Activated B cell treated with CpG ODN at 0.5 μM for 24 hours (primary cell): ENCODE measurements around the gene INPP5E. TPM values are rescaled to one million over a fixed set of nuclear protein-coding genes. Genes with fewer than 3 reads are reported as not detected.
"Not testable (repeated sequence)": the region's sequence is repeated elsewhere in the genome, so short reads cannot be mapped to it uniquely, and the experiment has no call there.

ENCODE experiments used
- ATAC-seq: fragments of 200-7000 bp; cut with Tn5 transposase; one replicate; pipeline ENCODE4 v1.10.0; 2021; ENCODE audit warnings: low read depth, mild to moderate bottlenecking, moderate library complexity
- CTCF ChIA-PET: fragments of 350-600 bp; sonication (Branson Sonifier 250); formaldehyde crosslinking; loops from one replicate; lab custom pipeline; 2021; ENCODE audit warnings: antibody characterized with exemption; lab: Charles Lee
- POLR2A ChIA-PET: fragments of 350-600 bp; sonication (Branson Sonifier 250); formaldehyde crosslinking; loops from one replicate; lab custom pipeline; 2021; ENCODE audit warnings: antibody characterized with exemption; lab: Charles Lee
- DNase-seq: peaks from one replicate; pipeline ENCODE4 v3.0.0; 2022
- H3K27ac Mint-ChIP-seq: one replicate; pipeline ENCODE4 v1.8.0; 2020; ENCODE audit warnings: mixed read lengths
- H3K27me3 Mint-ChIP-seq: one replicate; pipeline ENCODE4 v1.8.0; 2021; ENCODE audit warnings: mixed read lengths
- H3K36me3 Mint-ChIP-seq: one replicate; pipeline ENCODE4 v1.8.0; 2021; ENCODE audit warnings: low read depth, mixed read lengths
- H3K4me1 Mint-ChIP-seq: one replicate; pipeline ENCODE4 v1.8.0; 2021; ENCODE audit warnings: mixed read lengths
- H3K4me3 Mint-ChIP-seq: one replicate; pipeline ENCODE4 v1.8.0; 2020; ENCODE audit warnings: mild to moderate bottlenecking, mixed read lengths
- H3K9me3 Mint-ChIP-seq: one replicate; pipeline ENCODE4 v1.8.0; 2020; ENCODE audit warnings: mixed read lengths
- intact Hi-C: fragments of 100-400 bp; cut with micrococcal nuclease; formaldehyde crosslinking; loops from one replicate; pipeline ENCODE4 v1.15.1; 2024
- total RNA-seq: library from RNA; stranded (reverse); gene quantifications from 2 replicates; pipeline ENCODE4 v1.2.3, GENCODE V29; 2022
- TF ChIP-seq, protein P1 (sequence below): fragments of 200-600 bp; IDR thresholded peaks from one replicate; pipeline ENCODE4 v1.8.0; 2022; ENCODE audit warnings: antibody characterized with exemption, mild to moderate bottlenecking

INPP5E gene
- total RNA-seq, 1 donor from 2014 or later, result 26.6 TPM

DNA sequence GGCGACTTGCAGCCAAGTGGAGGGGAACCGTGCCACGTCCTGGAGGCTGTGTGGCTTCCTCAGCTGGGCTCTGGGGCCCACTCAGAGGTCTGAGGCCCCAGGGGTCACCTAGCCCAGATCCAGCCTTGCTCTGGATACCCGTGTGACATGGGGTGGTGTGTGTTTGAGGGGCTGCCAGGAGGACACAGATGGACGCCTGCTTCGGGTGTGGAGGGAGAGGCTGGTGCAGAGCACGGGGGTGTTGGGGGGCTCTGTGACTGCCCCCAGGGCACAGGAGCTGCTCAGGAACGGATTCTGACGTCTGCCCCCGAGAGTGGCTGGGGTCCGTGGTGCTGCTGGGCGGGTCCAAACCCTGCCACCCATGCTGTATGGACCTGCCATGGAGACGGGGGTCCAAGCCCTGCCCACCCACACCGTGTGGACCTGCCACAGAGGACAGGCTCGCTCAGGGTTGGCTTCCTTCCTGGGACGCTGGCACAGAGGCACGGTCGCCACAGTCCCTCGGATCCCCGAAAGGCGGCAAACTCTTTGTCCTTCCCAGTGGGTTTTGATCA lies 10.5 kb downstream of the INPP5E start:
- H3K9me3 Mint-ChIP-seq, result no peaks in the 10 kb centered on the region
- CTCF ChIA-PET, result interaction anchor here (0.7 kb wide), 1 partner anchor 44 kb away, joined by 3 read pairs; no protein-coding TSS in a partner anchor
- no peak overlapping the region for H3K27ac Mint-ChIP-seq
- DNase-seq, result no peak
- ATAC-seq, result no peak
- TF ChIP-seq, protein P1, sequence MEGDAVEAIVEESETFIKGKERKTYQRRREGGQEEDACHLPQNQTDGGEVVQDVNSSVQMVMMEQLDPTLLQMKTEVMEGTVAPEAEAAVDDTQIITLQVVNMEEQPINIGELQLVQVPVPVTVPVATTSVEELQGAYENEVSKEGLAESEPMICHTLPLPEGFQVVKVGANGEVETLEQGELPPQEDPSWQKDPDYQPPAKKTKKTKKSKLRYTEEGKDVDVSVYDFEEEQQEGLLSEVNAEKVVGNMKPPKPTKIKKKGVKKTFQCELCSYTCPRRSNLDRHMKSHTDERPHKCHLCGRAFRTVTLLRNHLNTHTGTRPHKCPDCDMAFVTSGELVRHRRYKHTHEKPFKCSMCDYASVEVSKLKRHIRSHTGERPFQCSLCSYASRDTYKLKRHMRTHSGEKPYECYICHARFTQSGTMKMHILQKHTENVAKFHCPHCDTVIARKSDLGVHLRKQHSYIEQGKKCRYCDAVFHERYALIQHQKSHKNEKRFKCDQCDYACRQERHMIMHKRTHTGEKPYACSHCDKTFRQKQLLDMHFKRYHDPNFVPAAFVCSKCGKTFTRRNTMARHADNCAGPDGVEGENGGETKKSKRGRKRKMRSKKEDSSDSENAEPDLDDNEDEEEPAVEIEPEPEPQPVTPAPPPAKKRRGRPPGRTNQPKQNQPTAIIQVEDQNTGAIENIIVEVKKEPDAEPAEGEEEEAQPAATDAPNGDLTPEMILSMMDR, result no peak
- intact Hi-C loops, result no loop called here
- no peaks in the 10 kb centered on the region for H3K4me1 Mint-ChIP-seq
- POLR2A ChIA-PET, result no interaction called here
- H3K4me3 Mint-ChIP-seq, result no peak overlapping the region
- H3K27me3 Mint-ChIP-seq, result no peaks in the 10 kb centered on the region
- H3K36me3 Mint-ChIP-seq, result peaks cover 49% of the 10 kb centered on the region

DNA sequence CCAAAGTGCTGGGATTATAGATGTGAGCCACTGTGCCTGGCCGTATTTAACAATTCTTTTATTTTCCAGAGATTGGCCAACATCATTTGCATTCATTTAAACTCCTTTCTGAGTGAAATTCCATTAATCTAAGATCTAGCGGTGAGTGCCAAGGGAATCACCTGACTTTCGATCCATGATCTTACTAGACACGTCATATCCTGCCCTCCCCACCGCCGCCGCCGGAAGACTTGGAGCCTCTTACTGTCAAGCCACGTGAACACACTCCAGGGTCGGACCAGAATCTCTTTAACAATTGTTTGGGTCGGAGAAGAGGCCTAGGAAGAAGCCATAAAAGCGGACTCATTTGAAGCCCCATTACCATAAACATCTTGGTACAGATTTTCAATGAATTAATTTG lies 12.9 kb downstream of the INPP5E start:
- CTCF ChIA-PET, result no interaction called here
- Mint-ChIP-seq H3K27ac (no peak overlapping the region), H3K27me3 (no peaks in the 10 kb centered on the region), H3K36me3 (peaks cover 65% of the 10 kb centered on the region), H3K4me1 (no peaks in the 10 kb centered on the region), H3K9me3 (no peaks in the 10 kb centered on the region), H3K4me3 (no peak overlapping the region)
- ATAC-seq (no peak), DNase-seq (no peak)
- intact Hi-C loops, result no loop called here
- TF ChIP-seq, protein P1, result no peak
- POLR2A ChIA-PET, result no interaction called here

DNA sequence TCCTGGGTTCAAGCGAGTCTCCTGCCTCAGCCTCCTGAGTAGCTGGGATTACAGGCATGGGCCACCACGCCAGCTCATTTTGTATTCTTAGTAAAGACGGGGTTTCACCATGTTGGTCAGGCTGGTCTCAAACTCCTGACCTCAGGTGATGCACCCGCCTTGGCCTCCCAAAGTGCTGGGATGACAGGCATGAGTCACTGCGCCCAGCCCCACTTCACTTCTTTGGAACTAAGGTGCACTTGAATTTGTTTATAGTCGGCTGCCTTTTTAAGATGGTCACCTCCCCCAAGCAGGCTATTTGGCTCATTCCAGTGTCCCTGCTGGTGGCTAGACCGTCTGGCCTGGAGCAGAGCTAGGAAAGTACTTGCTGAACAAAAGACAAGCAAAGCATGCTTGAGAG lies 14.3 kb downstream of the INPP5E start:
- H3K27me3 Mint-ChIP-seq, H3K4me1 Mint-ChIP-seq, H3K9me3 Mint-ChIP-seq, CTCF ChIA-PET, intact Hi-C loops, DNase-seq, ATAC-seq, H3K4me3 Mint-ChIP-seq: not testable (repeated sequence)
- peaks cover 73% of the 10 kb centered on the region for H3K36me3 Mint-ChIP-seq
- peak overlapping the region; percentile 50 for H3K27ac Mint-ChIP-seq
- POLR2A ChIA-PET, result interaction anchor here (0.6 to 0.7 kb wide), 2 partner anchors 321 to 645 kb away, joined by 5 to 6 read pairs; partner anchors contain the start of gene SAPCD2

DNA sequence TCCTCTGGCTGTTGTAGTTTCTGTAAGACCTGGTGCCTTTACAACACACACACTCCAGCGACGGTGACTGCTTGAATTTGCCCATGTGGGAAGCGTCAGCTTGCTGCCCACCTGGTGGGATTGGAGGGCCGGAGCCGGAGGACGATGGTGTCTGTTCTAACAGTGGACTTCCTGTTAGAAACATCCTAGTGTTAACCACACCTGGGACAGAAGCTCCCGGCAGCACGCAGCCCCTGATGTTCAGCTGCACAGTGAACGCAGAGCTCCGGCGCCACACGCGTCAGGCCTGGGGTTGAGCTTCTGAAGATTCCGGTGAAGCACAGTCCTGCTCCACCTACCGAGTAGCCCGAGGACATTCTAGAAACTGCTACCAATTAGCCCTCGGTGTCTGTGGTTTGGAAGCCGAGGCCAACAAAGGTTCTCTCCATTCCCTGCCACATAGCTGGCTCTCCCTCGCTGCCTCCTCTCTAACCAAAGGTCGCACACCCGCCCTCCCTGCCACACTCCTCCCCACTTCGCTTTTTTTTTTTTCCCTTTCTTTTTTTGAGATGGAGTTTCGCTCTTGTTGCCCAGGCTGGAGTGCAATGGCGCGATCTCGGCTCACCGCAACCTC lies 14.8 kb downstream of the INPP5E start:
- H3K27me3 Mint-ChIP-seq, result no peaks in the 10 kb centered on the region
- no peaks in the 10 kb centered on the region for H3K9me3 Mint-ChIP-seq
- intact Hi-C loops, result no loop called here
- TF ChIP-seq, protein P1, result no peak
- ChIA-PET CTCF (no interaction called here), POLR2A (interaction anchor here (0.6 to 0.7 kb wide), 2 partner anchors 320 to 645 kb away, joined by 5 to 6 read pairs; partner anchors contain the start of gene SAPCD2)
- no peak overlapping the region for H3K27ac Mint-ChIP-seq
- DNase-seq (no peak), ATAC-seq (no peak)
- no peaks in the 10 kb centered on the region for H3K4me1 Mint-ChIP-seq
- H3K4me3 Mint-ChIP-seq, result no peak overlapping the region
- H3K36me3 Mint-ChIP-seq, result peaks cover 68% of the 10 kb centered on the region

DNA sequence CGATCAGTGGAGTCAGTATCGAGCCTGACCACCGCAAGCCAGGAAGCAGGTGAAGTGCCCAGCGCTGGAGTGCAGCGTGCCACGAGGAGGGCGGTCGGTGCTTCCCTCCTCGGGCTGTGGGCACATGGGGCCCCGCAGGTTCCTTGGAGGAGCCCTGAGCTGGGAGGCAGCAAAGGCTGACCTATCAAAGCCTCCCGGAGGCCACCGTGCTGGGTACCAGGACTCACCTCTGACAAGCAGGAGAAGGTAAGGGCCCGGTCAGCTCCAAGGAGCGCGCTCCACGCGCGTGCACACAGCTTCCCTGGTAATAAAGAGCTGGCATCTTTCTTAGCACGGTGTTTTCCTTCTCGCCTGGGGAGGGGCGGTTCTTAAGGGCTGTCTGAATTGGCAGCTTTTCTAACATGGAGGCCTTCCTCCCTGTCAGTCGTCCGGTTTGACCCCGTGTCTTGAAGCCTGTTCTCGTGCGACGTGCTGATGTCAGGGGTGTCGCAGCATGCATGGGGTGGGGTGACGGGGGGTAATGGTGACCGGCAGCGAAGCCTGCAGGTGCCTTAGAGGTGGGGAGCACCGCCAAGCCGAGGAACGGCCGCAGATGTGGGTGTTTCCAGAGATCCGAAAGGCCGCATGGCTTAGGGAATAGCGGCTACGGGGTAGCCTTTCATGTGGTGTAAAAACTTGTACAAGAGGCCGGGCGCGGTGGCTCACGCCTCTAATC lies 16.1 kb downstream of the INPP5E start:
- CTCF ChIA-PET, result no interaction called here

More for the DNA sequence above, 16.1 kb downstream of the INPP5E start:
- H3K27me3 Mint-ChIP-seq, result no peaks in the 10 kb centered on the region
- intact Hi-C loops, result no loop called here
- POLR2A ChIA-PET, result no interaction called here
- H3K9me3 Mint-ChIP-seq, result no peaks in the 10 kb centered on the region
- H3K36me3 Mint-ChIP-seq, result peaks cover 66% of the 10 kb centered on the region
- DNase-seq (no peak), ATAC-seq (no peak)
- H3K4me1 Mint-ChIP-seq, result no peaks in the 10 kb centered on the region
- TF ChIP-seq, protein P1, result no peak
- no peak overlapping the region for H3K27ac Mint-ChIP-seq
- H3K4me3 Mint-ChIP-seq, result no peak overlapping the region
